Left ventricle myocardium inferior (tissue), 1 donor: ENCODE results near the gene ATP6V1F. TPM values are rescaled to one million over a fixed set of nuclear protein-coding genes. Genes with fewer than 3 reads are reported as not detected.

Experiments
- DNase-seq: peaks from one replicate; pipeline ENCODE4 v3.0.0-alpha.2; 2020
- H3K27ac ChIP-seq: fragments of 200-600 bp; replicated peaks from 2 replicates; pipeline ENCODE4 v1.8.0; 2021
- H3K27me3 ChIP-seq: fragments of 200-600 bp; 2 replicates; pipeline ENCODE4 v1.8.0; 2021; ENCODE audit warnings: low read depth
- H3K36me3 ChIP-seq: fragments of 200-600 bp; 2 replicates; pipeline ENCODE4 v1.8.0; 2021
- H3K4me1 ChIP-seq: fragments of 200-600 bp; 2 replicates; pipeline ENCODE4 v1.8.0; 2021
- H3K4me3 ChIP-seq: fragments of 200-600 bp; 2 replicates; pipeline ENCODE4 v1.8.0; 2021; ENCODE audit warnings: mild to moderate bottlenecking, moderate library complexity
- H3K9me3 ChIP-seq: fragments of 200-600 bp; replicated peaks from 2 replicates; pipeline ENCODE4 v1.8.0; 2021
- CTCF ChIP-seq: fragments of 200-600 bp; IDR thresholded peaks from 2 replicates; pipeline ENCODE4 v1.8.0; 2021; ENCODE audit warnings: antibody characterized with exemption, mild to moderate bottlenecking, borderline replicate concordance
- intact Hi-C: fragments of 100-400 bp; cut with micrococcal nuclease; formaldehyde crosslinking; loops from one replicate; pipeline ENCODE4 v1.11.0; 2022
- total RNA-seq: library from RNA; stranded (reverse); fragmentation: NEBNext Ultra II Directional; extraction: Animal tissue kit (Norgen Biotek cat#: 25700); gene quantifications from one replicate; pipeline ENCODE4 v1.2.1, GENCODE V29; 2021
- donor health status: DM: no; HTN: yes; CAD: no; lungs with severe emphysema.

Gene ATP6V1F
- total RNA-seq, 1 donor from 2014 or later: 101 TPM

GRCh38 chr7:128883622-128884448 is 21.2 kb downstream of the ATP6V1F start:
- H3K4me3 ChIP-seq: peak overlapping the region; percentile 29
- intact Hi-C loops: no loop called here
- no peak overlapping the region for H3K27ac ChIP-seq
- no peaks in the 10 kb centered on the region for H3K36me3 ChIP-seq
- no peaks in the 10 kb centered on the region for H3K9me3 ChIP-seq
- DNase-seq: peak; percentile 81
- H3K27me3 ChIP-seq: peaks cover 31% of the 10 kb centered on the region
- TF ChIP-seq CTCF: peak; percentile 95
- H3K4me1 ChIP-seq: peaks cover 3% of the 10 kb centered on the region

- DNase-seq: peak; percentile 8
- no peak overlapping the region for H3K27ac ChIP-seq
- intact Hi-C loops: no loop called here
- no peak overlapping the region for H3K4me3 ChIP-seq
- no peaks in the 10 kb centered on the region for H3K36me3 ChIP-seq
- H3K4me1 ChIP-seq: peaks cover 3% of the 10 kb centered on the region
- no peak for TF ChIP-seq CTCF
- H3K27me3 ChIP-seq: peaks cover 34% of the 10 kb centered on the region
- H3K9me3 ChIP-seq: no peaks in the 10 kb centered on the region
Observed at GRCh38 chr7:128884561-128885369, 22.1 kb downstream of the ATP6V1F start.

- Histone ChIP-seq H3K4me1 (peaks cover 3% of the 10 kb centered on the region), H3K27me3 (peaks cover 42% of the 10 kb centered on the region), H3K36me3 (no peaks in the 10 kb centered on the region), H3K4me3 (no peak overlapping the region), H3K27ac (no peak overlapping the region), H3K9me3 (no peaks in the 10 kb centered on the region)
- intact Hi-C loops: no loop called here
- TF ChIP-seq CTCF: no peak
- no peak for DNase-seq
Observed at GRCh38 chr7:128885370-128886187, 22.9 kb downstream of the ATP6V1F start.

GRCh38 chr7:128886391-128887168 is 23.9 kb downstream of the ATP6V1F start:
- H3K27me3 ChIP-seq: peaks cover 52% of the 10 kb centered on the region
- intact Hi-C loops: no loop called here
- no peaks in the 10 kb centered on the region for H3K9me3 ChIP-seq
- H3K36me3 ChIP-seq: no peaks in the 10 kb centered on the region
- TF ChIP-seq CTCF: no peak
- DNase-seq: no peak
- H3K4me1 ChIP-seq: peaks cover 11% of the 10 kb centered on the region
- H3K27ac ChIP-seq: no peak overlapping the region
- H3K4me3 ChIP-seq: no peak overlapping the region
